ENCODE measurements around the gene E2F2. TPM values are rescaled to one million over a fixed set of nuclear protein-coding genes. Genes with fewer than 3 reads are reported as not detected.

The E2F2 gene
- total RNA-seq, 6 experiments from 2014 or later, result 0.83 to 2.1 (median 1.9) TPM

DNA sequence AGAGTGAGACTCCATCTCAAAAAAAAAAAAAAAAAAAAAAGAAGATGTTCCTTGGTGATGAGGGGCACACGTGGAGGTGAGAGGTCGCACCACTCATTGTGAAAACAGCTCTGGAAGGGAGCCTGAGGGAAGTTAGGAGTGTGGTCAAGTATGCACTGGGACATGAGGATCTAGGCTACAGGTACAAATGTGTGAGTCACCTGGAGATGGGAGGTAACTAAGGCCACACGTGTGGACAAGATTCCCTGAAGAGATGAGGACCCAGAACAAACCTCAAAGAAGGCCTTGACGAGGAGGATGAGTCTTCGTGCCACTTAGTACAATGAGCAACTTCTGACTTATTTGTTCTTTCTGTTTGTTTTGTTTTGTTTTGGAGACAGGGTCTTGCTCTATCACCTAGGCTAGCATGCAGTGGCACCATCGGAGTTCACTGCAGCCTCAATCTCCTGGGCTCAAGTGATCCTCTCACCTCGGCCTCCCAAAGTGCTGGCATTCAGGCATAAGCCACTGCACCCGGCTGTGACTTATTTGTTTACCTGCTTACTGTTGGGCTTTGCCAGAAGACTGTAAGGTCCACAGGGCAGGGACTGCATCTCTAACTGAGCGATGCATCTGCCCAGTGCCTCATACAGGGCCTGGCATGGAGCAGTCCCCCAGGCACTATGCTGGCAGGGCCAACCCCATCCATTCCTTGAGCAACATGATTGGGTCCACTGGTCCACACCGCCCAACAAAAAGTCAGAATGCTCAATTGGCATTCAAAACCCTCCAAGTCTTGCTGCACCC, 53.5 kb downstream of the E2F2 start:
- Mint-ChIP-seq H3K4me3 (no peak overlapping the region), H3K27ac (no peak overlapping the region), H3K27me3 (ENCODE audit: insufficient read depth) (no peaks in the 10 kb centered on the region; the same call in none of the 2 replicates), H3K36me3 (ENCODE audit: low read depth) (no peaks in the 10 kb centered on the region), H3K4me1 (ENCODE audit: low read depth) (peaks cover 34% of the 10 kb centered on the region), H3K9me3 (no peaks in the 10 kb centered on the region)
- TF ChIP-seq, protein P1, sequence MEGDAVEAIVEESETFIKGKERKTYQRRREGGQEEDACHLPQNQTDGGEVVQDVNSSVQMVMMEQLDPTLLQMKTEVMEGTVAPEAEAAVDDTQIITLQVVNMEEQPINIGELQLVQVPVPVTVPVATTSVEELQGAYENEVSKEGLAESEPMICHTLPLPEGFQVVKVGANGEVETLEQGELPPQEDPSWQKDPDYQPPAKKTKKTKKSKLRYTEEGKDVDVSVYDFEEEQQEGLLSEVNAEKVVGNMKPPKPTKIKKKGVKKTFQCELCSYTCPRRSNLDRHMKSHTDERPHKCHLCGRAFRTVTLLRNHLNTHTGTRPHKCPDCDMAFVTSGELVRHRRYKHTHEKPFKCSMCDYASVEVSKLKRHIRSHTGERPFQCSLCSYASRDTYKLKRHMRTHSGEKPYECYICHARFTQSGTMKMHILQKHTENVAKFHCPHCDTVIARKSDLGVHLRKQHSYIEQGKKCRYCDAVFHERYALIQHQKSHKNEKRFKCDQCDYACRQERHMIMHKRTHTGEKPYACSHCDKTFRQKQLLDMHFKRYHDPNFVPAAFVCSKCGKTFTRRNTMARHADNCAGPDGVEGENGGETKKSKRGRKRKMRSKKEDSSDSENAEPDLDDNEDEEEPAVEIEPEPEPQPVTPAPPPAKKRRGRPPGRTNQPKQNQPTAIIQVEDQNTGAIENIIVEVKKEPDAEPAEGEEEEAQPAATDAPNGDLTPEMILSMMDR (IDR thresholded peaks at IDR 0.05), result no peak
- DNase-seq, result no peak

GRCh38 chr1:23475641-23476040, 55.4 kb downstream of the E2F2 start:
- no peak for DNase-seq
- Mint-ChIP-seq H3K4me3 (peak overlapping the region; percentile 43; the same call in 1 of the 2 replicates), H3K9me3 (no peaks in the 10 kb centered on the region), H3K27me3 (ENCODE audit: insufficient read depth) (peaks cover 3% of the 10 kb centered on the region), H3K27ac (peak overlapping the region; percentile 95), H3K4me1 (ENCODE audit: low read depth) (peaks cover 48% of the 10 kb centered on the region), H3K36me3 (ENCODE audit: low read depth) (no peaks in the 10 kb centered on the region)
- TF ChIP-seq, protein P1 (IDR thresholded peaks at IDR 0.05), result no peak

GRCh38 chr1:23475134-23475628, 55.9 kb downstream of the E2F2 start:
- peak overlapping the region; percentile 95 for H3K27ac Mint-ChIP-seq
- peaks cover 3% of the 10 kb centered on the region for H3K27me3 Mint-ChIP-seq (ENCODE audit: insufficient read depth)
- peak overlapping the region; percentile 43 for H3K4me3 Mint-ChIP-seq
- no peaks in the 10 kb centered on the region for H3K9me3 Mint-ChIP-seq
- no peaks in the 10 kb centered on the region for H3K36me3 Mint-ChIP-seq (ENCODE audit: low read depth)
- peak; percentile 94 for DNase-seq
- TF ChIP-seq, protein P1 (IDR thresholded peaks at IDR 0.05), result no peak
- peaks cover 52% of the 10 kb centered on the region for H3K4me1 Mint-ChIP-seq (ENCODE audit: low read depth)

- TF ChIP-seq, protein P1 (IDR thresholded peaks at IDR 0.05), result no peak
- Mint-ChIP-seq H3K4me3 (0 out of 2 replicates have a peak overlapping the region, but pooled peaks have one; percentile 9), H3K27me3 (ENCODE audit: insufficient read depth) (peaks cover 3% of the 10 kb centered on the region), H3K4me1 (ENCODE audit: low read depth) (peaks cover 57% of the 10 kb centered on the region), H3K36me3 (ENCODE audit: low read depth) (no peaks in the 10 kb centered on the region), H3K27ac (peak overlapping the region; percentile 67), H3K9me3 (no peaks in the 10 kb centered on the region)
- DNase-seq, result peak; percentile 35
Measured at GRCh38 chr1:23473037-23473800, 57.8 kb downstream of the E2F2 start.

- Mint-ChIP-seq H3K9me3 (no peaks in the 10 kb centered on the region), H3K27me3 (ENCODE audit: insufficient read depth) (peaks cover 3% of the 10 kb centered on the region), H3K36me3 (ENCODE audit: low read depth) (no peaks in the 10 kb centered on the region), H3K4me1 (ENCODE audit: low read depth) (peaks cover 61% of the 10 kb centered on the region), H3K27ac (0 out of 2 replicates have a peak overlapping the region, but pooled peaks have one; percentile 67), H3K4me3 (no peak overlapping the region)
- DNase-seq, result no peak
- TF ChIP-seq, protein P1 (IDR thresholded peaks at IDR 0.05), result no peak
Measured at GRCh38 chr1:23472351-23473036, 58.5 kb downstream of the E2F2 start.

Measured in HFFc6 (cell line).